Fibroblast of the aortic adventitia (primary cell): ENCODE data around the gene TNXB. TPM values are rescaled to one million over a fixed set of nuclear protein-coding genes. Genes with fewer than 3 reads are reported as not detected.

Experiments used
- DNase-seq: peaks from one replicate; pipeline ENCODE4 v3.0.0-alpha.2; 2010; ENCODE audit warnings: low read depth
- H3K4me3 ChIP-seq: 2 replicates; pipeline ENCODE4 v1.5.1; 2011; ENCODE audit warnings: low read depth, mild to moderate bottlenecking, control low read depth, low read length, moderate library complexity
- total RNA-seq: library from RNA; depleted of rRNA; stranded (reverse); fragments of >200 nt; gene quantifications from 2 replicates; pipeline ENCODE4 v1.2.3, GENCODE V29; 2012; ENCODE audit warnings: low replicate concordance
- TF ChIP-seq, protein P1 (sequence below): IDR thresholded peaks from 2 replicates; pipeline ENCODE4 v1.5.1; 2011; ENCODE audit warnings: mild to moderate bottlenecking, low read length, control low read depth, inconsistent platforms; ENCODE audit not compliant: insufficient read depth

TNXB gene
- total RNA-seq, 1 donor, result 54.0 TPM

DNA sequence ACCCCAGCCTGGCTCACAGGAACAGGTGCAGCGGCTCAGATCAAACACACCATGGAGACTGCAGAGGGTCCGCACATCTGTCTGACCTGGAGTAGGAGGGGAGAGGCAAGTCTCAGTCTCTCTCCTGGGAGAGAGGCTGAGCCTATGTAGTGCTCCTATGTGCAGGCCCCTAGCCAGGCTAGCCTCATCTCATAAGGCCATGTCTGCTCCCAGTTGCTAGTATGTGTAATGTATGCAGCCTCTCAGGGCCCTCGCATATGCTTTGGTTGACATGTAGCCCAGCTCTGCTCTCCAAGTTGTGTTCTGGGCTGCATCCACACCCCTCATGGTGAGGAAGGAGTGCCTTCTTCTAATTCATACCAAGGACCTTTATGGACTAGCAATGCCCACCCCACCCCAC, 11.8 kb downstream of the TNXB start:
- DNase-seq, result no peak
- no peak overlapping the region for H3K4me3 ChIP-seq
- TF ChIP-seq, protein P1, sequence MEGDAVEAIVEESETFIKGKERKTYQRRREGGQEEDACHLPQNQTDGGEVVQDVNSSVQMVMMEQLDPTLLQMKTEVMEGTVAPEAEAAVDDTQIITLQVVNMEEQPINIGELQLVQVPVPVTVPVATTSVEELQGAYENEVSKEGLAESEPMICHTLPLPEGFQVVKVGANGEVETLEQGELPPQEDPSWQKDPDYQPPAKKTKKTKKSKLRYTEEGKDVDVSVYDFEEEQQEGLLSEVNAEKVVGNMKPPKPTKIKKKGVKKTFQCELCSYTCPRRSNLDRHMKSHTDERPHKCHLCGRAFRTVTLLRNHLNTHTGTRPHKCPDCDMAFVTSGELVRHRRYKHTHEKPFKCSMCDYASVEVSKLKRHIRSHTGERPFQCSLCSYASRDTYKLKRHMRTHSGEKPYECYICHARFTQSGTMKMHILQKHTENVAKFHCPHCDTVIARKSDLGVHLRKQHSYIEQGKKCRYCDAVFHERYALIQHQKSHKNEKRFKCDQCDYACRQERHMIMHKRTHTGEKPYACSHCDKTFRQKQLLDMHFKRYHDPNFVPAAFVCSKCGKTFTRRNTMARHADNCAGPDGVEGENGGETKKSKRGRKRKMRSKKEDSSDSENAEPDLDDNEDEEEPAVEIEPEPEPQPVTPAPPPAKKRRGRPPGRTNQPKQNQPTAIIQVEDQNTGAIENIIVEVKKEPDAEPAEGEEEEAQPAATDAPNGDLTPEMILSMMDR, result no peak

DNA sequence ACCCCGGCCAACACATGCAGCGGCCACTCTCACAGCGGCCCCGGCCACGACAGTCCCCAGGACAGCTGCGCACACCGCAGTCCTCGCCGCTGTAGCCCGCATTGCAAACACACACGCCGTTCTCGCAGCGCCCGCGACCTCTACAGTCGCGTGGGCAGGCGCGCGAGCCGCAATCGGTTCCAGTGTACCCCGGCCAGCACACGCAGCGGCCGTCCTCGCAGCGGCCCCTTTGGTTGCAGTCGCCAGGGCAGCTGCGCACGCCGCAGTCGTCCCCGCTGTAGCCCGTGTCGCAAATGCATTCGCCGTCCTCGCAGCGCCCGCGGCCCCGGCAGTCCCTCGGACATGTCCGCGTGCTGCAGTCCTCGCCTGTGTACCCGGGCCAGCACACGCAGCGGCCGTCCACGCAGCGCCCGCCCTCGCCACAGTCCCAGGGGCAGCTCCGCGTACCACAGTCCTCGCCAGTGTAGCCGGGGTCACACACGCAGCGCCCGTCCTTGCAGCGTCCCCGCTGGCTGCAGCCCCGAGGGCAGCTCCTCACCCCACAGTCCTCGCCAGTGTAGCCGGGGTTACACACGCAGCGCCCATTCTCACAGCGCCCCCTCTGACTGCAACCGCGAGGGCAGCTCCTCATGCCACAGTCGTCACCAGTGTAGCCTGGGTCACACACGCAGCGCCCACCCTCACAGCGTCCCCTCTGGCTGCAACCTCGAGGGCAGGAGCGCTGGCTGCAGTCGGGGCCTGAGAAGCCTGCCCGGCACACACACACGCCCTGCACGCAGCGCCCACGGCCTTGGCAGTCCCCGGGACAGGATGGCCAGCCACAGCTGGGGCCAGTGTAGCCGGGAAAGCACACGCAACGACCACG, 12.5 kb downstream of the TNXB start:
- no peak for DNase-seq
- H3K4me3 ChIP-seq, result no peak overlapping the region
- TF ChIP-seq, protein P1, result no peak

DNA sequence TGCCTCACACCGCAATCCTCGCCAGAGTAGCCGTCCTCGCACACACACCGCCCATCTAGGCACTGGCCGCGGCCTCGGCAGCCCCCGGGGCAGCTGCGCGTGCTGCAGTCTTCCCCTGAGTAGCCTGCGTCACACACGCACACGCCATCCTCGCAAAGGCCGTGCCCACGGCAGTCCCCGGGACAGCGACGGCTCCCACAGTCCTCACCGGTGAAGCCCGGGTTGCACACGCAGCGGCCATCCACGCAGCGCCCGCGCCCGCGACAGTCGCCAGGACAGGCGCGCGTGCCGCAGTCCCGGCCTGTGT, 13.1 kb downstream of the TNXB start:
- DNase-seq, result no peak

DNA sequence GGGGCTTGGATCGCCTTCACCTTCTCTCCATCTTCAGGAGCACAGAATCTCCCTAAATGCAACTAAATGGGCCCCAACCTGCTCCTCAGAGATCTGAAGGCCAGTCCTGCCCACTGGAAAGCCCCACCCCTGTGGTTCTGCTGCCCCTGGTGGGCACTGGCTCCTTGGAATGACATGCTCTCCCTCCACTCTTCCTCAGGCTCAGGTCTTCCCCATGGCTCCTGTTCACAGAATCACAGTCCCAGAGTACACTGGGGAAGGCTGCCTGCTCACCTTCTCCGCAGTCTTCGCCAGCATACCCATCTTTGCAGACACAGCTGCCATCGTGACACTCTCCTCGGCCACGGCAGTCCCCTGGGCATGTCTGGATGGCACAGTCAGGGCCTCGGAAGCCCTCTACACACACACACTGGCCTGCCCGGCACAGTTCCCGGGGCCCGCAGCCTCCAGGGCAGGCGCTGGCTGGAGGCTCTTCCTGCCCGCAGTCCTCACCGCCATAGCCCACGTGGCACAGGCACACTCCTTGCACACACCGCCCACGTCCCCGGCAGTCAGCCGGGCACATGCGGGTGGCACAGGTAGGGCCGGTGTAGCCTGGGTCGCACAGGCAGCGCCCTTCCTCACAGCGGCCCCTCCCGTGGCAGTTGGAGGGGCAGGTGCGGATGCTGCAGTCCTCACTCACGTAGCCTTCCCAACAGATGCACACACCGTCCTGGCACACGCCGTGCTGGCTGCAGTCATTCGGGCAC, 13.6 kb downstream of the TNXB start:
- no peak for DNase-seq
- no peak overlapping the region for H3K4me3 ChIP-seq
- TF ChIP-seq, protein P1, result peak; percentile 12

More for the DNA sequence above, 13.1 kb downstream of the TNXB start:
- TF ChIP-seq, protein P1, result no peak
- no peak overlapping the region for H3K4me3 ChIP-seq

DNA sequence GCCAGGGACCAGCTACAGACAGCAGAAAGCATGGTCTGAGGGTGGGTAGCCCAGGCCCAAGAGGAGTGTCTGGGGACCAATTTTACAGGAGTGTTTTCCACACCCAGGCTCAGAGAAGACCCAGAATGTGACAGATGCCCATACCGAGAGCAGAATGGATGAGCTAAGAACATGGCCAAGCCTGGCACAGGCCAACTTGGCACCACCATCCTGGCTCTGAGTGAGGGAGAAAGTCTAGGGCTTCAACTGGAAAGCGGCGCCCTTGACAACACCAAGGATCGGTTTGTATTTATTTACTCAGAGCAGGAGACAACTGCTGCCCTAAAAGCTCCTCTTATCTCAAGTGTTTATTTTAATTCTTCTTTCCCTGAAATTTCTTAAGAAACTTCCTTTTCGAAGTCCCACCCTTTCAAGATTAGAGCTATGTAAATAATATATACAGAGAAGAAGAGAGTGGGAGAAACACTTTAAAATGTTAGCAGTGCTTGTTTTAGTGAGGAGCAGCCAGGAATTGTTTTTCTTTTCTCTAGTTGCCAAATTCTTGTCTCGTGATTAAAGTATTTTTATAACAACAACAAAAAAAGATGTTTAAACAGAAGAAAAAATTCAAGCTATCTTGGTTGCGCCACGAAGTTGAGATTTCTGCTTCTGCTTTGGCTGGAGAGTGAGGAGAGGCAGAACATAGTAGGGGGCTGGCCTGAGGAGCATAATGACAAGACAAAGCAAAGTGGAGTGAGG, 16.2 kb downstream of the TNXB start:
- TF ChIP-seq, protein P1, result no peak
- no peak overlapping the region for H3K4me3 ChIP-seq
- peak; percentile 91 for DNase-seq

DNA sequence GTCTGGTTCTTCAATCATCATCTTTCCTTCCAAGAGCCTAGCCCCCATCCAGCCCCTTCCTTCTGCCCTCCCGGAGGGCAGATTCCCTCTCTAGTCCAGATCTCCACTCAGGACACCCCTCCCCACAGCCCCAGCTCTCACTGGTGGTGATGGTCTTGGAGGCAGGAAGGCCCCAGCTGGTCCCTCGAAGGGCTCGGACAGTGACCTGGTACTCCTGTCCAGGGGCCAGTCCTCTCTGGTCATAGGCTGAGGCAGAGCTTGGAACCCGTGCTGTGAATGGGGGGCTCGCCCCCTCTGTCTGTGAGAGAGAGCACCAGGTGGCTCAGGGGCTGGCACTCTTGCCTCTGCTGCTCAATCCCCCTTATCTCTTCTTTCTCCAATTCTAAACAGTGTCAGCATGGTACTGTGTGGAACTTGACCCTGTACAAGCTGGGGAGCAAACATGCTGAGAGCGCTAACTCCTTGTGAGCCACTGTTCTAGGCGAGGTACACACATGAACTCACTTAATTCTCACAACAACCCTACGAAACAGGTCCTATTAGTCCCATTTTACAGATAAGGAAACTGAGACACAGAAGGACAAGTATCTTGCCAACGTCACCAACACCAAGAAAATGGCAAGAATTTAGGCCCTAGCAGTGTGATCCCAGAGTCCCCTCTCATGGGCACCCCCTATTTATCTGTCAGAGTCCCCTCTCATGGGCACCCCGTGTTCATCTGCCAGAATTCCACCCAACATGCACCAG, 19.9 kb downstream of the TNXB start:
- no peak for DNase-seq
- H3K4me3 ChIP-seq, result no peak overlapping the region
- TF ChIP-seq, protein P1, result no peak
